Vagina (tissue), 2 donors: ENCODE measurements around the gene PAX9. TPM values are rescaled to one million over a fixed set of nuclear protein-coding genes. Genes with fewer than 3 reads are reported as not detected.
"Not testable (repeated sequence)": the region's sequence is repeated elsewhere in the genome, so short reads cannot be mapped to it uniquely, and the experiment has no call there.

ENCODE experiments used
- DNase-seq, 2 donors: peaks; one replicate each; pipeline ENCODE4 v3.0.0-alpha.2; 2017; ENCODE audit errors: extremely low spot score in 2 of 2
- H3K27ac ChIP-seq: fragments of 200-600 bp; sonication (generic); one replicate; pipeline ENCODE4 v1.5.1; 2019
- H3K27me3 ChIP-seq: fragments of 200-600 bp; sonication (generic); one replicate; pipeline ENCODE4 v1.5.1; 2019
- H3K36me3 ChIP-seq, 2 donors: fragments of 200-600 bp; sonication (generic); one replicate each; pipeline ENCODE4 v1.5.1; 2017 to 2019
- H3K4me1 ChIP-seq: fragments of 200-600 bp; sonication (generic); one replicate; pipeline ENCODE4 v1.5.1; 2019
- H3K4me3 ChIP-seq, 2 donors: fragments of 200-600 bp; sonication (generic); 1 replicate in 1 of 2; 2 replicates in 1 of 2; pipeline ENCODE4 v1.5.1; 2016 to 2019
- H3K9me3 ChIP-seq: fragments of 200-600 bp; sonication (generic); one replicate; pipeline ENCODE4 v1.5.1; 2019
- CTCF ChIP-seq, 3 experiments: fragments of 450-650 bp in 2 of 3; fragments of 200-600 bp in 1 of 3; sonication (generic) in 1 of 3; IDR thresholded peaks; one replicate each; pipeline ENCODE4 v1.5.1; 2017 to 2019; ENCODE audit warnings: antibody characterized with exemption in 3 of 3, mild to moderate bottlenecking in 2 of 3, moderate library complexity in 2 of 3
- POLR2A ChIP-seq, 2 donors: fragments of 450-650 bp; IDR thresholded peaks; one replicate each; pipeline ENCODE4 v1.6.1; 2017; ENCODE audit warnings: antibody characterized with exemption in 2 of 2, mild to moderate bottlenecking in 2 of 2, moderate library complexity in 2 of 2
- POLR2AphosphoS5 ChIP-seq, 2 donors: sonication (generic); formaldehyde crosslinking; IDR thresholded peaks; one replicate each; pipeline ENCODE4 v1.9.0; 2017; ENCODE audit warnings: antibody characterized with exemption in 2 of 2, mild to moderate bottlenecking in 2 of 2, low read depth in 1 of 2; ENCODE audit not compliant: insufficient read depth in 1 of 2
- intact Hi-C: fragments of 100-400 bp; cut with DNase I; formaldehyde crosslinking; loops from one replicate; pipeline ENCODE4 v1.15.1; 2023
- total RNA-seq: library from RNA; depleted of rRNA; stranded (reverse); fragments of >200 nt; gene quantifications from one replicate; pipeline ENCODE4 v1.2.3, GENCODE V29; 2016

PAX9 gene
- total RNA-seq, 1 donor from 2014 or later = 1.5 TPM

- Histone ChIP-seq H3K36me3 (no peaks in the 10 kb centered on the region), H3K9me3 (no peaks in the 10 kb centered on the region), H3K27ac (no peak overlapping the region), H3K4me1 (no peaks in the 10 kb centered on the region), H3K4me3 (no peak overlapping the region), H3K27me3 (no peaks in the 10 kb centered on the region)
- TF ChIP-seq CTCF (IDR thresholded peaks at IDR 0.05) (no peak), POLR2AphosphoS5 (IDR thresholded peaks at IDR 0.05; ENCODE audit: insufficient read depth in 1 of 2, low read depth in 1 of 2) (no peak), POLR2A (IDR thresholded peaks at IDR 0.05) (no peak)
- intact Hi-C loops = no loop called here
- no peak for DNase-seq
These were observed 23.3 kb downstream of the PAX9 start for GRCh38 chr14:36684946-36685345.

GRCh38 chr14:36690311-36691040 lies 28.8 kb downstream of the PAX9 start:
- H3K36me3 ChIP-seq = no peaks in the 10 kb centered on the region
- DNase-seq = no peak
- no peaks in the 10 kb centered on the region for H3K4me1 ChIP-seq
- H3K9me3 ChIP-seq = no peaks in the 10 kb centered on the region
- no peak overlapping the region for H3K27ac ChIP-seq
- intact Hi-C loops = no loop called here
- no peaks in the 10 kb centered on the region for H3K27me3 ChIP-seq
- no peak overlapping the region for H3K4me3 ChIP-seq
- TF ChIP-seq POLR2AphosphoS5 (IDR thresholded peaks at IDR 0.05; ENCODE audit: insufficient read depth in 1 of 2, low read depth in 1 of 2) (no peak), POLR2A (IDR thresholded peaks at IDR 0.05) (no peak), CTCF (IDR thresholded peaks at IDR 0.05) (no peak)

- H3K27me3 ChIP-seq, H3K36me3 ChIP-seq, intact Hi-C loops, H3K4me1 ChIP-seq, H3K4me3 ChIP-seq, H3K9me3 ChIP-seq, DNase-seq, H3K27ac ChIP-seq: not testable (repeated sequence)
These were observed 37.8 kb downstream of the PAX9 start for GRCh38 chr14:36699420-36699819.

GRCh38 chr14:36700651-36701050 lies 39.0 kb downstream of the PAX9 start:
- H3K27me3 ChIP-seq = no peaks in the 10 kb centered on the region
- no peaks in the 10 kb centered on the region for H3K36me3 ChIP-seq
- no peak overlapping the region for H3K4me3 ChIP-seq
- no peaks in the 10 kb centered on the region for H3K4me1 ChIP-seq
- no peak for TF ChIP-seq CTCF (IDR thresholded peaks at IDR 0.05)
- TF ChIP-seq POLR2AphosphoS5 (IDR thresholded peaks at IDR 0.05; ENCODE audit: insufficient read depth in 1 of 2, low read depth in 1 of 2) = no peak
- DNase-seq = no peak
- intact Hi-C loops = no loop called here
- no peaks in the 10 kb centered on the region for H3K9me3 ChIP-seq
- H3K27ac ChIP-seq = no peak overlapping the region

GRCh38 chr14:36701132-36701531 lies 39.5 kb downstream of the PAX9 start:
- intact Hi-C loops = no loop called here
- TF ChIP-seq POLR2A (IDR thresholded peaks at IDR 0.05) = no peak
- no peak for TF ChIP-seq POLR2AphosphoS5 (IDR thresholded peaks at IDR 0.05; ENCODE audit: insufficient read depth in 1 of 2, low read depth in 1 of 2)
- no peak for TF ChIP-seq CTCF (IDR thresholded peaks at IDR 0.05)
- H3K27ac ChIP-seq = no peak overlapping the region
- no peaks in the 10 kb centered on the region for H3K4me1 ChIP-seq
- H3K9me3 ChIP-seq = no peaks in the 10 kb centered on the region
- DNase-seq = no peak
- H3K4me3 ChIP-seq = no peak overlapping the region
- no peaks in the 10 kb centered on the region for H3K36me3 ChIP-seq
- no peaks in the 10 kb centered on the region for H3K27me3 ChIP-seq
